ENCODE data around the gene TYW1B.
"Not testable (repeated sequence)": the region's sequence is repeated elsewhere in the genome, so short reads cannot be mapped to it uniquely, and the experiment has no call there.

GRCh38 chr7:72777167-72777566, 50.8 kb downstream of the TYW1B start:
- TF ChIP-seq CTCF (IDR thresholded peaks at IDR 0.05; ENCODE audit: low read depth, low read length, missing input control); MAX (IDR thresholded peaks at IDR 0.05); ZBTB33 (IDR thresholded peaks at IDR 0.05); REST (IDR thresholded peaks at IDR 0.05); YY1 (IDR thresholded peaks at IDR 0.05); RAD21 (IDR thresholded peaks at IDR 0.05); ATF3 (IDR thresholded peaks at IDR 0.05); EGR1 (IDR thresholded peaks at IDR 0.05; ENCODE audit: low read depth in 2 of 2): not testable (repeated sequence)
